ENCODE results near the gene HSPA12A.

DNA sequence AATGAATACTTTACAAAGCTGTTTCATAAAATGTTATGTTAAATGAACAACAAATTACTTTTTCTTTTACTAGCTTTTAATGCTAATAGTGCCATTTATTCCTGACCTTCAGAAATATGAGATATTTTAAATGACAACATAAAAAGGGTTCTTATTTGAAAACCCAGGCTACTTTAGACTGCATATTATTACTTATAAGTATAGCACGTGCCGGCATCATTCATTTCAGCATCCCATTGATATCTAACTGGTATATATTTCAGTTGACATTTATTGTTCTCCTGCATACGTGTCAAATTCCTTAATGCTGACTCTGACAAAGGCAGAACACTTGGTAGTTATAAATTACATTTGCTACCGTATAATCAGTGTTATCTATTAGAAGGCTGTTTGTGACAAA lies 86.3 kb downstream of the HSPA12A start:
- TF ChIP-seq POLR2AphosphoS5 (IDR thresholded peaks at IDR 0.05; ENCODE audit: borderline replicate concordance, low read depth, low read length) (no peak), EZH2 (IDR thresholded peaks at IDR 0.05) (no peak)
